ENCODE measurements around the gene SNHG17. TPM values are rescaled to one million over a fixed set of nuclear protein-coding genes. Genes with fewer than 3 reads are reported as not detected.
"Not testable (repeated sequence)": the region's sequence is repeated elsewhere in the genome, so short reads cannot be mapped to it uniquely, and the experiment has no call there.

SNHG17 gene
- polyA plus RNA-seq, 3 donors from 2014 or later = 42.8 to 86.0 (median 44.9) TPM

GRCh38 chr20:38441916-38442315 lies 6.8 kb upstream of the SNHG17 start:
- Mint-ChIP-seq H3K27ac (no peak overlapping the region), H3K9me3 (peaks cover 0 to 2% (median 0%) of the 10 kb centered on the region in 6 donors), H3K36me3 (peaks cover 0 to 7% (median 0%) of the 10 kb centered on the region in 3 donors), H3K27me3 (ENCODE audit: low read depth in 3 of 3) (peaks cover 11 to 14% (median 12%) of the 10 kb centered on the region in 3 donors), H3K4me3 (no peak overlapping the region), H3K4me1 (peaks cover 8 to 15% of the 10 kb centered on the region in 2 donors)
- no peak for DNase-seq

DNA sequence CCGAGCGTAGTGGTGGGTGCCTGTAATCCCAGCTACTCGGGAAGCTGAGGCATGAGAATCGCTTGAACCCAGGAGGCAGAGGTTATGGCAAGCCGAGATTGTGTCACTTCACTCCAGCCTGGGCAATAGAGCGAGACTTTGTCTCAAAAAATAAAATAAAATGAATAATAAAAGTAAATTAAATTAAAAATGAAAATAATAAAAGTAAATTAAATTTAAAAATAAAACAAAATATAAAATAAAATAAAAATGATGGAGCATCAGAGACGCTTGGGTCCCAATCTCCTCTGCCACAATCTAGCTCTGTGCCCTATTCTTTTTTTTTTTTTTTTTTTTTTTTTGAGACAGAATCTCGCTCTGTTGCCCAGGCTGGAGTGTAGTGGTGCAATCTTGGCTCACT lies 6.0 kb upstream of the SNHG17 start:
- not testable (repeated sequence) for DNase-seq, H3K27ac Mint-ChIP-seq, H3K4me3 Mint-ChIP-seq, H3K36me3 Mint-ChIP-seq, H3K9me3 Mint-ChIP-seq, H3K4me1 Mint-ChIP-seq
- peaks cover 10 to 12% (median 11%) of the 10 kb centered on the region in 3 donors for H3K27me3 Mint-ChIP-seq (ENCODE audit: low read depth in 3 of 3)

DNA sequence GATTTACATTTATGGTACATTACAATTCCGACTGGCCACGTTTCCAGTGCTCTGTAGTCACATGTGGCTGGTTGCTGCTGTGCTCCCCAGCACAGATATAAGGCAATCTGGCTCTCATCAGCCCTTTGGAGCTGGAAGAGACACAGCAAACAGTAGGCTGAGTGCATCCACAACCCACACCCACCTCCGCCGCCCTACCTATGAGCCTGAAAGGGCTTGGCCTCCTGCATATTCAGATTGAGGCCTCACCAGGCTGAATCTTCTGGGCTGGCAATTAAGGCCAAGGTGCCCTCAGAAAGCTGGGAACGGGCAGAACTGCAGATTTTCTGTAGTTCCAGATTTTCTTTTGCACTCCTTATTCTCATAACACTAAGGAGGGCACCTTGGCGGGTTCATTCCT lies 2.7 kb upstream of the SNHG17 start:
- peaks cover 0 to 1% (median 0%) of the 10 kb centered on the region in 6 donors for H3K9me3 Mint-ChIP-seq
- no peak overlapping the region for H3K4me3 Mint-ChIP-seq
- peaks cover 19 to 21% of the 10 kb centered on the region in 2 donors for H3K4me1 Mint-ChIP-seq
- no peak overlapping the region for H3K27ac Mint-ChIP-seq
- H3K36me3 Mint-ChIP-seq = peaks cover 0 to 4% (median 0%) of the 10 kb centered on the region in 3 donors
- H3K27me3 Mint-ChIP-seq (ENCODE audit: low read depth in 3 of 3) = peaks cover 13 to 17% (median 15%) of the 10 kb centered on the region in 3 donors
- DNase-seq = no peak

DNA sequence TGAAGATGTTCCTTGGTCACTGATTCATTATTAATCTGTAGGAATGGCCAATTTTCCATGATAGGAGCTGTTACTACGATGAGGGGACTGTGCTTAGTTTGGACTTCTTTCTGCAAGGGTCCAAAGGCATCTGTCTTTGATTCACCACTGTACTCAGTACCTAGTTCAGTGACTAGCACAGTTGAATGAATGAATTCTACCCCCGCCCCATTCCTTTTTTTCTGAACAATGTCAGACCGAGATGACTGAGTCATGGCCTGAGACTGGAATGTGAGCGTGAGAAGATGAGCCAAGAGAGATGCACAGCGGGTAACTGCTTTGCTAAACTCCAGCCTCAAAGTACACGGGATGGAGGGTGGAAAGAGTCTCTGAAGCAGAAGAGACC lies 419 bp upstream of the SNHG17 start:
- no peaks in the 10 kb centered on the region for H3K9me3 Mint-ChIP-seq
- peaks cover 38 to 42% of the 10 kb centered on the region in 2 donors for H3K4me1 Mint-ChIP-seq
- H3K27me3 Mint-ChIP-seq (ENCODE audit: low read depth in 3 of 3) = peaks cover 7 to 14% (median 8%) of the 10 kb centered on the region in 3 donors
- peaks cover 10 to 11% (median 11%) of the 10 kb centered on the region in 3 donors for H3K36me3 Mint-ChIP-seq
- no peak for DNase-seq
- H3K27ac Mint-ChIP-seq = peak overlapping the region; percentile 83 to 97 (median 94)
- H3K4me3 Mint-ChIP-seq = peak overlapping the region; percentile 92 to 98 (median 97)

- H3K27ac Mint-ChIP-seq = peak overlapping the region; percentile 83 to 97 (median 94)
- peak overlapping the region; percentile 92 to 98 (median 97) for H3K4me3 Mint-ChIP-seq
- H3K27me3 Mint-ChIP-seq (ENCODE audit: low read depth in 3 of 3) = peaks cover 7 to 14% (median 8%) of the 10 kb centered on the region in 3 donors
- H3K4me1 Mint-ChIP-seq = peaks cover 41 to 47% of the 10 kb centered on the region in 2 donors
- no peaks in the 10 kb centered on the region for H3K9me3 Mint-ChIP-seq
- DNase-seq = peak in 2 of 3 donors; percentile 13 to 17
- peaks cover 10 to 16% (median 11%) of the 10 kb centered on the region in 3 donors for H3K36me3 Mint-ChIP-seq
Observed at GRCh38 chr20:38434301-38434741, 807 bp downstream of the SNHG17 start.

GRCh38 chr20:38433304-38433972 lies 1.7 kb downstream of the SNHG17 start:
- peaks cover 14 to 25% (median 18%) of the 10 kb centered on the region in 3 donors for H3K36me3 Mint-ChIP-seq

DNA sequence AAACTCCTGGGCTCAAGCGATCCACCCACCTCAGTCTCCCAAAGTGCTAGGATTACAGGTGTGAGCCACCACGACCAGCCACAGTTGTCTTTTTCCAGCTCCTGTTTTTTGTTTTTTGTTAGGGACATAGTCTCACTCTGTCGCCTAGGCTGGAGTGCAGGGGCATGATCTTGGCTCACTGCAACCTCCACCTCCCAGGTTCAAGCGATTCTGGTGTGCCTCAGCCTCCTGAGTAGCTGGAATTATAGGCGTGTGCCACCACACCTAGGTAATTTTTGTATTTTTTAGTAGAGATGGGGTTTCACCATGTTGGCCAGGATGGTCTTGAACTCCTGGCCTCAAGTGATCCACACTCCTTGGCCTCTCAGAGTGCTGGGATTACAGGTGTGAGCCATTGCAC lies 2.3 kb downstream of the SNHG17 start:
- Mint-ChIP-seq H3K27me3 (ENCODE audit: low read depth in 3 of 3) (peaks cover 8 to 11% (median 9%) of the 10 kb centered on the region in 3 donors), H3K4me3 (peak overlapping the region in 3 of 5 donors; percentile 12 to 97 (median 55)), H3K36me3 (peaks cover 14 to 30% (median 18%) of the 10 kb centered on the region in 3 donors), H3K4me1 (peaks cover 41 to 52% of the 10 kb centered on the region in 2 donors), H3K27ac (peak overlapping the region in 1 of 6 donors; percentile 90)
- not testable (repeated sequence) for H3K9me3 Mint-ChIP-seq, DNase-seq

More at GRCh38 chr20:38433304-38433972, 1.7 kb downstream of the SNHG17 start:
- Mint-ChIP-seq H3K4me1 (peaks cover 41 to 52% of the 10 kb centered on the region in 2 donors), H3K27me3 (ENCODE audit: low read depth in 3 of 3) (peaks cover 8 to 12% (median 9%) of the 10 kb centered on the region in 3 donors), H3K27ac (peak overlapping the region; percentile 83 to 97 (median 94)), H3K4me3 (peak overlapping the region; percentile 92 to 98 (median 97)), H3K9me3 (no peaks in the 10 kb centered on the region)
- DNase-seq = no peak

DNA sequence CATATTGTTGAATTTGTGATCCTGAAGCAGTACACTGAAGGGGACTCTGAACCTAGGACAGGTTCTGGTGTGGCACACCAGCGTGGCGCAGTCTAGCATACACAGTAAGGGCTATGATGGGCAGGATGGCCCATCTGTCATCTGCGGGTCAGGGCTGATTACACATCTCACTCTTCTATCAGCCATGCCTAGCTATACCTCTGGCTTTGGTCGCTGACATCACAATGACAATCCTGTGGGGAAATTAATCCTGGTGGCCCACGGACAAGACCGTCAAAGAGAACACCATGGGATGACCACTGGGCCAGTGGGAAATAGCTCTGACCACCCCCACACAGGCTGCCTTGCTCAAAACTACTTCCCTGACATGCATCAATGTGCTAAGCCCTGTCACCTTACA lies 2.8 kb downstream of the SNHG17 start:
- Mint-ChIP-seq H3K27ac (peak overlapping the region in 3 of 6 donors; percentile 16 to 25 (median 17)), H3K36me3 (peaks cover 14 to 35% (median 22%) of the 10 kb centered on the region in 3 donors), H3K27me3 (ENCODE audit: low read depth in 3 of 3) (peaks cover 8 to 11% (median 9%) of the 10 kb centered on the region in 3 donors), H3K4me1 (peaks cover 41 to 57% of the 10 kb centered on the region in 2 donors), H3K4me3 (peak overlapping the region in 1 of 5 donors; percentile 29), H3K9me3 (no peaks in the 10 kb centered on the region)
- DNase-seq = no peak

GRCh38 chr20:38430679-38431325 lies 4.3 kb downstream of the SNHG17 start:
- no peaks in the 10 kb centered on the region for H3K9me3 Mint-ChIP-seq
- H3K4me1 Mint-ChIP-seq = peaks cover 46 to 64% of the 10 kb centered on the region in 2 donors
- DNase-seq = no peak
- H3K27ac Mint-ChIP-seq = peak overlapping the region in 1 of 6 donors; percentile 22
- H3K36me3 Mint-ChIP-seq = peaks cover 19 to 50% (median 31%) of the 10 kb centered on the region in 3 donors
- no peak overlapping the region for H3K4me3 Mint-ChIP-seq
- peaks cover 7 to 8% (median 8%) of the 10 kb centered on the region in 3 donors for H3K27me3 Mint-ChIP-seq (ENCODE audit: low read depth in 3 of 3)

- H3K4me1 Mint-ChIP-seq = peaks cover 37 to 55% of the 10 kb centered on the region in 2 donors
Observed at GRCh38 chr20:38429301-38429700, 5.8 kb downstream of the SNHG17 start.

DNA sequence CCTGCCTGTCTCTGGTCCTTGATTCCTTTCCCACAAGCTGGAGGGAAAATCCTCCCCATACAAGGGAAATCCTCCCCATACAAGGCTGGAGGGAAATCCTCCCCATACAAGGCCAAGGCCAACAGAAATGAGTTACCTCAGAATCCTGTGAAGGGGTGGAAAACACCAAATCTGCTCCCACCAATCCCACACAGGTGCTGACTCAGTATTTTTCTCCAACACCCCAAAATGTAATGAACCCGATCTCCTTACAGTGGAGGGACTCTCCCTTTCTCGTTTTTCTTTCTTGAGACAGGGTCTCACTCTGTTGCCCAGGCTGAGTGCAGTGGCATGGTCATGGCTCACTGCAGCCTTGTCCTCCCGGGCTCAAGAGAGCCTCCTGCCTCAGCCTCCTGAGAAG lies 6.3 kb downstream of the SNHG17 start:
- Mint-ChIP-seq H3K27ac (no peak overlapping the region), H3K9me3 (no peaks in the 10 kb centered on the region), H3K4me1 (peaks cover 32 to 50% of the 10 kb centered on the region in 2 donors), H3K27me3 (ENCODE audit: low read depth in 3 of 3) (peaks cover 0 to 4% (median 4%) of the 10 kb centered on the region in 3 donors), H3K4me3 (no peak overlapping the region), H3K36me3 (peaks cover 19 to 54% (median 31%) of the 10 kb centered on the region in 3 donors)
- no peak for DNase-seq

More at GRCh38 chr20:38429301-38429700, 5.8 kb downstream of the SNHG17 start:
- H3K27ac Mint-ChIP-seq = no peak overlapping the region
- no peaks in the 10 kb centered on the region for H3K9me3 Mint-ChIP-seq
- peaks cover 0 to 4% (median 4%) of the 10 kb centered on the region in 3 donors for H3K27me3 Mint-ChIP-seq (ENCODE audit: low read depth in 3 of 3)
- H3K36me3 Mint-ChIP-seq = peaks cover 19 to 53% (median 31%) of the 10 kb centered on the region in 3 donors
- no peak for DNase-seq
- H3K4me3 Mint-ChIP-seq = no peak overlapping the region

DNA sequence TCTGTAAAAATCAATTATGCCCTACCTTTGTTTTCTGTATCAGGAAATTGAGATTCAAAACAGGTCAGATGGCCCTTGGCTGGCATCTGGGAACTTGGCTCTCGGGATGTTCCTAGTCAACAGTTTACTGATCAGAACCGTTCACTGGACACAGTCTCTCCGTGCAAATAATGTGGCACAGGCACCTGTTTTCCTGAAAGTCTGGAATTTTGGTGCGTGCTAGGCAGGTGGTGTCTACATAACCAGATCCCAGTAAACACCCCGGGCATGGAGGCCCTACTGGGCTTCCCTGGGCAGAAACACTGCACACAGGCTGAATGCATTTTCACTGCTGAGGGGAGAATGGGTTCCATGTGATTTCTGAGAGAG lies 7.5 kb downstream of the SNHG17 start:
- Mint-ChIP-seq H3K9me3 (no peaks in the 10 kb centered on the region), H3K4me1 (peaks cover 29 to 43% of the 10 kb centered on the region in 2 donors), H3K36me3 (peaks cover 19 to 60% (median 36%) of the 10 kb centered on the region in 3 donors), H3K27me3 (ENCODE audit: low read depth in 3 of 3) (peaks cover 0 to 4% (median 4%) of the 10 kb centered on the region in 3 donors), H3K27ac (peak overlapping the region in 1 of 6 donors; percentile 9), H3K4me3 (no peak overlapping the region)
- DNase-seq = no peak

DNA sequence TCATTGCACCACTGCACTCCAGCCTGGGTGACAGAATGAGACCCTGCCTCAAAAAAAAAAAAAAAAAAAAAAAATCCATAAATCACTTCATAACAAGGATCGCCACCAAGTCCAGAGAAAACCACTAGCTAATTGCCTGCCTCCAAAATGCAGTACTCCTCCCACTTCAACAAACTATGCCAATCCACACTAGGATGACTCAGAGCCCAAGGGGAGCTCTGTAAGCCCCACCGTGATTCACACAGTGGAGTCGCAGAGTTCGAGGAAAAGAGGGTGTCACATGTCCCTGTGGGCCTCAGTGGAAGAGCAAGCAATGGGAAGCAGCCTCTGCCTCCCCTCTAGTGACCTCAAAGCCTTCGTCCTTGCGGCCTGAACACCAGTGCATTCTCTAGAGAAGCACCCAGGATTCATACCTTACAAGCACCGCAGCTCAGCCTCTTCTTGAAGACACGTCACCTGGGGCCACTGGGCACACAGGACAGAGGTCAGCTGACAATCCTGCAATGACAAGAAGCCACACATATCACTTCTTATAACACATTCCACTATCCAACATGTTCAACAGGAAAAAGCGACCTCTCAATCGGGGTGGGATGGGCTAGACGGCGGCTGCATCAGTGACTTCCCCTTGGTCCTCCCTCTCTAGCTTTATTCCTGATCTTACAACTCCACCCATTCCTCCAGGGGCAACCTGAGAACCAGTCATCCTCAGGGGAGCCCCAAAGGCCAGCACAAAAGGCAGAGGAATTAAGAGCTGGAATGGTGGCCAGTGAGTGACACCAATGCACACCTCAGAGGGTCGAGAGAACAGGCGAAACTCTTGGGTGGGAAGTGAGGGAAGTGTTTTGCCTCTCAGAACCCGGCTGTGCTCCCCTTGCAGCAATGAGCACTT lies 8.9 kb downstream of the SNHG17 start:
- no peak for DNase-seq
- H3K4me3 Mint-ChIP-seq = no peak overlapping the region
- H3K9me3 Mint-ChIP-seq = no peaks in the 10 kb centered on the region
- peaks cover 13 to 64% (median 38%) of the 10 kb centered on the region in 3 donors for H3K36me3 Mint-ChIP-seq
- H3K27ac Mint-ChIP-seq = peak overlapping the region in 2 of 6 donors; percentile 40 to 61
- H3K27me3 Mint-ChIP-seq (ENCODE audit: low read depth in 3 of 3) = peaks cover 0 to 4% (median 4%) of the 10 kb centered on the region in 3 donors
- H3K4me1 Mint-ChIP-seq = peaks cover 17 to 36% of the 10 kb centered on the region in 2 donors
